SK-N-MC (cell line): Measurements from ENCODE around the gene VASN.

Experiments used
- EZH2 ChIP-seq: fragments of 200-600 bp; sonication (generic); IDR thresholded peaks from one replicate; pipeline ENCODE4 v1.6.1; 2017; ENCODE audit warnings: antibody characterized with exemption
- FOXP2 ChIP-seq: optimal IDR thresholded peaks from 2 replicates; pipeline ENCODE3; 2011; ENCODE audit warnings: mild to moderate bottlenecking, moderate library complexity; ENCODE audit not compliant: insufficient read depth; ENCODE audit errors: extremely low read length, control extremely low read depth
- POLR2AphosphoS5 ChIP-seq: IDR thresholded peaks from 2 replicates; pipeline ENCODE4 v1.6.1; 2012; ENCODE audit warnings: mild to moderate bottlenecking, low read depth, low read length, borderline replicate concordance

- TF ChIP-seq EZH2 (no peak), POLR2AphosphoS5 (no peak), FOXP2 (no peak)
Measured at GRCh38 chr16:4420505-4421105, 49.0 kb downstream of the VASN start.
